ENCODE measurements around the gene RIPK1. TPM values are rescaled to one million over a fixed set of nuclear protein-coding genes. Genes with fewer than 3 reads are reported as not detected.

RIPK1 gene
- total and polyA plus RNA-seq, 4 donors: 12.1 to 24.1 (median 19.7) TPM

DNA sequence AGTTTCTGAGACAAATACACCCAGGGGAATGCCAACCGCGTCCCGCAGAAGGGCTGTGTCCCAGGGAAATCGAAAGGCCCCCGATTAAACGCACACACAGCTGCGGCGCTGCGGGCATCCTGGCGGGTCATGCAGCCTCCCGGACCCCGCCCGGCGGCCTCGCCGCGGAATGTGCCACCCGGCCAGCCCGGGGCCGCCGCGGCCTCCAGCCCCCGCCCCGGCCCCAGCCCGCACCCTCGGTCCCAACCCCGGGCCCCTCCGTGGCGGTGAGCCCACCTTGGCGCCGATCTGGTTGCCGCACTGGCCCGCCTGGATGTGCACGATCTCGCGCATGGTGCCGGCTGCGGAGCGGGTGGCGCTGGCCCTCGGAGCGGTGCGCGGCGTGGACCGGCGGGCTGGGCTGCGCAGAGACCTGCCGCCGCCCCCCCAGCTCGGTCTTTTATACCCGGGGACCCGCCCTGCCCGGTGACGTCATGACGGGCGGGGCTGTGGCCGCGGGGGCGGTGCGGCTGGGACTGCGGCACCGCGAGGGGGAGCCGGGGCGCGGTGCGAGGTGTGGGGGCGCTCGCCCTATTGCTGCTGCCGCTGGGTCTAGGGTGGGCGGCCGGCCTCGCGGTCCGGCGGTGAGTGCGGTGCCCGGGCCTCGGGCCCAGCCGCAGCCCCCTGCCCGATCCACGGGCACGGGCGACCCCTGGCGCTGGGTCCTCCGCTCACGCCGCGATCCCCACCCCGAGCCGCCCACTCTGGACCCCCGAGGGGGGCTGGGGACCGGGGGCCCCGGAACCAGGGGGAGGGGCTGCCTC, 89.0 kb downstream of the RIPK1 start, which contains the start of gene TUBB2A:
Gene TUBB2A, minus strand, starts transcription at position 414 of the 803 bp plus-strand sequence. Its CDS starts 81 bp downstream, at position 333.
- TF ChIP-seq, protein P1, sequence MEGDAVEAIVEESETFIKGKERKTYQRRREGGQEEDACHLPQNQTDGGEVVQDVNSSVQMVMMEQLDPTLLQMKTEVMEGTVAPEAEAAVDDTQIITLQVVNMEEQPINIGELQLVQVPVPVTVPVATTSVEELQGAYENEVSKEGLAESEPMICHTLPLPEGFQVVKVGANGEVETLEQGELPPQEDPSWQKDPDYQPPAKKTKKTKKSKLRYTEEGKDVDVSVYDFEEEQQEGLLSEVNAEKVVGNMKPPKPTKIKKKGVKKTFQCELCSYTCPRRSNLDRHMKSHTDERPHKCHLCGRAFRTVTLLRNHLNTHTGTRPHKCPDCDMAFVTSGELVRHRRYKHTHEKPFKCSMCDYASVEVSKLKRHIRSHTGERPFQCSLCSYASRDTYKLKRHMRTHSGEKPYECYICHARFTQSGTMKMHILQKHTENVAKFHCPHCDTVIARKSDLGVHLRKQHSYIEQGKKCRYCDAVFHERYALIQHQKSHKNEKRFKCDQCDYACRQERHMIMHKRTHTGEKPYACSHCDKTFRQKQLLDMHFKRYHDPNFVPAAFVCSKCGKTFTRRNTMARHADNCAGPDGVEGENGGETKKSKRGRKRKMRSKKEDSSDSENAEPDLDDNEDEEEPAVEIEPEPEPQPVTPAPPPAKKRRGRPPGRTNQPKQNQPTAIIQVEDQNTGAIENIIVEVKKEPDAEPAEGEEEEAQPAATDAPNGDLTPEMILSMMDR (IDR thresholded peaks at IDR 0.05; ENCODE audit: control extremely low read depth, extremely low read depth): no peak
- Histone ChIP-seq H3K9ac (ENCODE audit: insufficient read depth in 1 of 2, low read length in 2 of 2) (peak within 1 kb of the TSS; percentile 37 to 49), H3K27ac (ENCODE audit: low read depth in 1 of 2, low read length in 1 of 2) (peak within 1 kb of the TSS; percentile 91 to 98), H3K4me3 (peak within 1 kb of the TSS; percentile 71), H3K36me3 (ENCODE audit: control insufficient read depth in 4 of 4, insufficient read depth in 4 of 4, low read length in 4 of 4) (peaks cover 0 to 3% (median 0%) of the 10 kb centered on the region in 4 donors), H3K4me1 (ENCODE audit: control insufficient read depth in 5 of 5, insufficient read depth in 5 of 5, low read length in 5 of 5) (peaks cover 0 to 10% (median 0%) of the 10 kb centered on the region in 5 donors), H3K27me3 (ENCODE audit: control insufficient read depth in 3 of 3, insufficient read depth in 3 of 3, low read length in 2 of 3) (peaks cover 0 to 2% (median 0%) of the 10 kb centered on the region in 3 donors), H3K9me3 (ENCODE audit: control insufficient read depth in 4 of 4, insufficient read depth in 3 of 4, low read length in 3 of 4) (no peaks in the 10 kb centered on the region)
- ATAC-seq (ENCODE audit: insufficient read depth, low FRiP score) (peak; percentile 88), DNase-seq (peak; percentile 85 to 86 (median 86))
- 0 to 1% methylated on average over 71 to 95 of the region's 95 CpGs for WGBS, 2 donors

DNA sequence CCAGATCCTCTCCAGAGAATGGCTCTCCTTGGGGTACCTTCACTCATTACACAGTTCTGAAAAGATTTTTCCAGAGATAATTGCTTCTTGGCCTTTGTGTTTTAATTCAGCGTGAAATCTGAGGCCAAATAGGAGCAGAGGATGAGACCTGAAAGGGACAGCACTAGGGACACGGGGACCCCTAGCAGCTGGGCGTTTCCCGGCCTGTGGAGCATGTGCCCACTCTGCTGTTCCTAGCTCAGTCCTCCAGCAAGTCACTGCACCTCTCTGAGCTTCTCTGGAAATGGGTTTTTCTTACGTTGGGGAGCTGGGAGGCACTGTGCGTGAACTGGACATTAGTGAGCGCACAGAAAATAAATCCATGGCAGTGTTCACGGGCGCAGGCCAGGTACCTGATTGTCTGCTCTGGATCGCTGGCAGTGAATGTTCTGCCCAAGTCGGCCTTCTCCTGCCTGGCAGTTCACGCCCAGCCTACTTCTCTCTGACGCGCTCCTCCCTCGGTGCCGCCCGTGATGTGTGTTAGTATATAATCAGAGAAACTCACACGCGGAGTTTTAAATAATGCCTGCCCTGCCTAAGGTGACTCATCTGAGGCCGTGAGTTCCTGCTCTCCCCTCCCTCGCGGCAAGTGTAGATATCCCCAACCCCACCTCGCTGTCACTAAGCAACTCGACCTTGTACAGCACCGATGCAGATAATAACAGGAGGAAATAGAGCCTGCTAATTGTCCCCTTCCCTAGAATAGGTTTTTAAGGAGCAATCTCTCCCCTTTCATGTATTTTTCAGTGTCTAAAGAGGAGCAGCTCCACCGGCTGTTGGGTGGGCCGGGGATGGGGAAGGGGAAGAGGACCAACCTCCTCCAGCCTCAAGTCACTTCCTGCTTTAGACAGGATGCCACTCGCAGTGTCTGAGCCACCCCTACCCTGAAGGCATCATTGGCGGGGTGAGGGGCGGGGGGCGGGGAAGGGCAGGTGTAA, 91.8 kb downstream of the RIPK1 start:
- 66 to 68% methylated on average over 31 of the region's 31 CpGs for WGBS, 2 donors

DNA sequence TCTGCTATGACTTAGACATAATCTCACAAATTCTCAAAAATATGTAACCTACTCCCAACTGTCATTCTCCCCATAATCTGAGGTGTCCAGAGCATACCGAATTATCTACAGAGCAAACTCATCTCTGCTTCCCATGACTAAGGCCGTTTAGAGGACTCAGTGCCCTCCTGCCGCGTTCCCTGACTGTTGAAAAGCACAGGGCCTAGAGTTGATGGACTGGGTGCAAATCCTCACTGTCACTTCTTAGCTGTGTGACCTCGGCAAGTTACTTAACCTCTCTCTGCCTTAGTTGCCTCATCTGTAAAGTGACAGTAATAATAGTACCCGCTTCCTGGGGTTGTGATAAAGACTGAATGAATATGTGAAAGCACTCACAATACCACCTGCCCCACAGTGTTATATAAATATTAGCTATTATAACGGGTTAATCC, 93.8 kb downstream of the RIPK1 start:
- no peak overlapping the region for H3K9ac ChIP-seq (ENCODE audit: insufficient read depth in 1 of 2, low read length in 2 of 2)
- TF ChIP-seq, protein P1 (IDR thresholded peaks at IDR 0.05; ENCODE audit: control extremely low read depth, extremely low read depth): no peak
- peaks cover 0 to 2% (median 0%) of the 10 kb centered on the region in 3 donors for H3K27me3 ChIP-seq (ENCODE audit: control insufficient read depth in 3 of 3, insufficient read depth in 3 of 3, low read length in 2 of 3)
- H3K27ac ChIP-seq (ENCODE audit: low read depth in 1 of 2, low read length in 1 of 2): no peak overlapping the region
- no peaks in the 10 kb centered on the region for H3K36me3 ChIP-seq (ENCODE audit: control insufficient read depth in 4 of 4, insufficient read depth in 4 of 4, low read length in 4 of 4)
- peaks cover 0 to 4% (median 0%) of the 10 kb centered on the region in 5 donors for H3K4me1 ChIP-seq (ENCODE audit: control insufficient read depth in 5 of 5, insufficient read depth in 5 of 5, low read length in 5 of 5)
- DNase-seq: no peak
- 49 to 57% methylated on average over 7 of the region's 7 CpGs for WGBS, 2 donors
- no peak overlapping the region for H3K4me3 ChIP-seq
- H3K9me3 ChIP-seq (ENCODE audit: control insufficient read depth in 4 of 4, insufficient read depth in 3 of 4, low read length in 3 of 4): peaks cover 0 to 4% (median 0%) of the 10 kb centered on the region in 4 donors
- ATAC-seq (ENCODE audit: insufficient read depth, low FRiP score): no peak

More for the DNA sequence above, 91.8 kb downstream of the RIPK1 start:
- Histone ChIP-seq H3K36me3 (ENCODE audit: control insufficient read depth in 4 of 4, insufficient read depth in 4 of 4, low read length in 4 of 4) (peaks cover 0 to 3% (median 0%) of the 10 kb centered on the region in 4 donors), H3K27ac (ENCODE audit: low read depth in 1 of 2, low read length in 1 of 2) (peak overlapping the region in 1 of 2 donors; percentile 29), H3K27me3 (ENCODE audit: control insufficient read depth in 3 of 3, insufficient read depth in 3 of 3, low read length in 2 of 3) (peaks cover 0 to 2% (median 0%) of the 10 kb centered on the region in 3 donors), H3K4me3 (no peak overlapping the region), H3K4me1 (ENCODE audit: control insufficient read depth in 5 of 5, insufficient read depth in 5 of 5, low read length in 5 of 5) (peaks cover 0 to 10% (median 0%) of the 10 kb centered on the region in 5 donors), H3K9me3 (ENCODE audit: control insufficient read depth in 4 of 4, insufficient read depth in 3 of 4, low read length in 3 of 4) (peaks cover 0 to 4% (median 0%) of the 10 kb centered on the region in 4 donors), H3K9ac (ENCODE audit: insufficient read depth in 1 of 2, low read length in 2 of 2) (no peak overlapping the region)
- ATAC-seq (ENCODE audit: insufficient read depth, low FRiP score): no peak
- DNase-seq: no peak
- TF ChIP-seq, protein P1 (IDR thresholded peaks at IDR 0.05; ENCODE audit: control extremely low read depth, extremely low read depth): no peak

Measured in lung (tissue), 12 donors.